Testis (tissue), 3 donors: Measurements from ENCODE around the gene OVOL1. TPM values are rescaled to one million over a fixed set of nuclear protein-coding genes. Genes with fewer than 3 reads are reported as not detected.
A peak's percentile ranks its signal among the peaks of the same experiment; 100 is the strongest.

ENCODE experiments used
- DNase-seq: peaks from one replicate; pipeline ENCODE4 v3.0.0-alpha.2; 2019
- H3K27ac ChIP-seq, 2 donors: fragments of 200-600 bp; sonication (generic); one replicate each; pipeline ENCODE4 v1.5.1; 2019
- H3K27me3 ChIP-seq: fragments of 200-600 bp; sonication (generic); one replicate; pipeline ENCODE4 v1.5.1; 2019
- H3K36me3 ChIP-seq: fragments of 200-600 bp; sonication (generic); one replicate; pipeline ENCODE4 v1.5.1; 2017; ENCODE audit warnings: low read depth; ENCODE audit errors: missing control alignments
- H3K4me1 ChIP-seq: fragments of 200-600 bp; sonication (generic); one replicate; pipeline ENCODE4 v1.5.1; 2019
- H3K4me3 ChIP-seq, 2 donors: fragments of 200-600 bp; sonication (generic); one replicate each; pipeline ENCODE4 v1.5.1; 2017 to 2019
- H3K9me3 ChIP-seq: fragments of 200-600 bp; sonication (generic); one replicate; pipeline ENCODE4 v1.5.1; 2017
- CTCF ChIP-seq, 3 experiments: fragments of 450-650 bp in 2 of 3; fragments of 200-600 bp in 1 of 3; sonication (generic) in 1 of 3; IDR thresholded peaks; one replicate each; pipeline ENCODE4 v1.5.1; 2016 to 2019; ENCODE audit warnings: antibody characterized with exemption in 3 of 3, mild to moderate bottlenecking in 2 of 3, moderate library complexity in 1 of 3
- POLR2A ChIP-seq: fragments of 450-650 bp; IDR thresholded peaks from one replicate; pipeline ENCODE4 v1.6.1; 2017; ENCODE audit warnings: antibody characterized with exemption, mild to moderate bottlenecking, moderate library complexity
- WGBS, 2 donors: methylation state at CpG; one replicate each; pipeline ENCODE4 v1.1.5; 2018; 5-methylcytosine and 5-hydroxymethylcytosine counted together
- intact Hi-C: fragments of 100-400 bp; cut with DNase I; formaldehyde crosslinking; loops from one replicate; pipeline ENCODE4 v1.15.1; 2023; ENCODE audit warnings: low total_unique reads
- polyA plus RNA-seq: library from polyadenylated mRNA; stranded (reverse); fragments of 350-450 nt; fragmentation: Illumina TruSeq; extraction: RNeasy Lipid Tissue Mini Kit (QIAGEN cat#74804); gene quantifications from one replicate; pipeline ENCODE4 v1.2.3, GENCODE V29; 2014; ENCODE audit warnings: low read depth, low replicate concordance; ENCODE audit not compliant: insufficient read depth
- total RNA-seq, 2 donors: library from RNA; depleted of rRNA; stranded (reverse); fragments of >200 nt; gene quantifications; one replicate each; pipeline ENCODE4 v1.2.3, GENCODE V29; 2016

The OVOL1 gene
- total and polyA plus RNA-seq, 3 donors from 2014 or later: 27.6 to 72.4 (median 33.9) TPM

DNA sequence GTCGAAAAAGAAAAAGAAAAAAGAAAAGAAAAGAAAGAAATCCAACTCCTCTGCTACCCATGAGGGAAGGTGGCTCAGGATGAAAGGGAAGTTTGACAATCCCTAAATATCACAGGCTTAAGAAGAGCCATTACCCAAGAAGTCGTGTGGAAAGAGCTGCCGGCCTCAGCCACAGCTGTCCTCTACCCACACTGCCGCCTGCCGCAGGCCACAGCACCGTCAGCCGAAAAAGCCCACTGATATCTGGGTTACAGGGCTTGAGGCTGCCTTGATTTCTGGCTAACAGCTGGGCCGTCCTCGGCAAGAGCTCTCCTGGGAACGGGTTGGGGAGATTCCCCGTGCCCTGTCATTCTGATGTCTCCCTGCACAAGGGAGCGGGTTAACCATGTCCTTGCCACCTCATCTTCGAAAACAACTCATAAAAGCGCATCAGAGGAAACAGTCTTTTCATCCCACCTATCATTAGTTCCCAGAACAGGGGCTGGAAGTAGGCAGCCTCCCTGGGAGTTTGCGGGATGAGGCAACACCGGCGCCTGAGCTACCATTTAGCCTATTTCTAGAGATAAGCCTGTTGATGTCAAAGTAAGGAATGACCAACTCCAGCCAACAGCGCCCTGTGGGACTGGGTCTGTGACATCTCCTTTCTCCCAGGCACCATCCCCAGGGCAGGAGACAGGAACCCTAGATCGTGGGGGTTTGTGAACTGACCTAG is 25.1 kb downstream of the OVOL1 start:
- H3K27ac ChIP-seq: no peak overlapping the region
- no peaks in the 10 kb centered on the region for H3K4me1 ChIP-seq
- no peaks in the 10 kb centered on the region for H3K36me3 ChIP-seq
- no peak for DNase-seq
- H3K4me3 ChIP-seq: no peak overlapping the region
- intact Hi-C loops: no loop called here
- H3K27me3 ChIP-seq: no peaks in the 10 kb centered on the region
- H3K9me3 ChIP-seq: no peaks in the 10 kb centered on the region
- no peak for TF ChIP-seq POLR2A
- no peak for TF ChIP-seq CTCF (IDR thresholded peaks at IDR 0.05)
- WGBS, 2 donors: 58 to 63% methylated on average over 19 of the region's 19 CpGs

- Histone ChIP-seq H3K27me3 (no peaks in the 10 kb centered on the region), H3K9me3 (no peaks in the 10 kb centered on the region), H3K36me3 (no peaks in the 10 kb centered on the region), H3K27ac (no peak overlapping the region), H3K4me1 (peaks cover 7% of the 10 kb centered on the region), H3K4me3 (no peak overlapping the region)
- intact Hi-C loops: no loop called here
- no peak for TF ChIP-seq POLR2A
- no peak for DNase-seq
- 71 to 74% methylated on average over 18 of the region's 18 CpGs for WGBS, 2 donors
Observed at GRCh38 chr11:65814131-65814985, 27.5 kb downstream of the OVOL1 start.

GRCh38 chr11:65814986-65815565 is 28.2 kb downstream of the OVOL1 start:
- Histone ChIP-seq H3K4me3 (no peak overlapping the region), H3K9me3 (no peaks in the 10 kb centered on the region), H3K4me1 (peaks cover 7% of the 10 kb centered on the region), H3K36me3 (no peaks in the 10 kb centered on the region), H3K27ac (no peak overlapping the region), H3K27me3 (no peaks in the 10 kb centered on the region)
- 89 to 94% methylated on average over 16 of the region's 16 CpGs for WGBS, 2 donors
- TF ChIP-seq POLR2A (no peak), CTCF (IDR thresholded peaks at IDR 0.05) (no peak)
- DNase-seq: no peak
- intact Hi-C loops: loop anchor here (5.0 kb wide), 1 partner anchor 103 kb away; the partner anchor contains the start of gene KAT5

GRCh38 chr11:65816696-65817095 is 29.8 kb downstream of the OVOL1 start:
- WGBS, 2 donors: 81 to 89% methylated on average over 3 of the region's 3 CpGs
- peaks cover 7% of the 10 kb centered on the region for H3K4me1 ChIP-seq
- H3K9me3 ChIP-seq: no peaks in the 10 kb centered on the region
- H3K36me3 ChIP-seq: no peaks in the 10 kb centered on the region
- intact Hi-C loops: loop anchor here (5.0 kb wide), 1 partner anchor 104 kb away; the partner anchor contains the start of gene KAT5
- H3K4me3 ChIP-seq: no peak overlapping the region
- no peak for TF ChIP-seq CTCF (IDR thresholded peaks at IDR 0.05)
- TF ChIP-seq POLR2A: no peak
- no peaks in the 10 kb centered on the region for H3K27me3 ChIP-seq
- H3K27ac ChIP-seq: no peak overlapping the region
- no peak for DNase-seq

DNA sequence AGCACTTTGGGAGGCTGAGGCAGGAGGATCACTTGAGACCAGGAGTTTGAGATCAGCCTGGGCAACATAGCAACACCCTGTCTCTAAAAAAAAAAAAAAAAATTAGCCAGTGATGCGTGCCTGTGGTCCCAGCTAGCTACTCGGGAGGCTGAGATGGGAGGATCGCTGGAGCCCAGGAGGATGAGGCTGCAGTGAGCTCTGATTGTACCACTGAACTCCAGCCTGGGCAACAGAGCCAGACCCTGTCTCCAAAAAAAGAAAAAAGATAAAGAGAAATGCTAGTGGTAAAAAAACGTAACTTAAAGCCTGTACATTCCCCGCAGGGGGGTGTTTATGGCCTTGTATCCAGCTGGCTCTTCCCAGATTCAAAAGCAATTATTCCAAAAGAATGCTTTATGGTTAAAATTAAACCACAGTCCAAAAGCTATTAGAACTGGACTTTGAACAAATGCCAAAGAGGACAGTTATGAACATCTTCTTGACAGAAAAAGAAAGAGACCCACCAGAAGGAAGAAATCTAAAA is 30.5 kb downstream of the OVOL1 start:
- 48 to 52% methylated on average over 5 of the region's 5 CpGs for WGBS, 2 donors
- intact Hi-C loops: loop anchor here (5.0 kb wide), 1 partner anchor 105 kb away; the partner anchor contains the start of gene KAT5
- no peaks in the 10 kb centered on the region for H3K9me3 ChIP-seq
- peak overlapping the region; percentile 67 to 76 for H3K4me3 ChIP-seq
- peak overlapping the region; percentile 59 to 82 for H3K27ac ChIP-seq
- no peak for TF ChIP-seq CTCF (IDR thresholded peaks at IDR 0.05)
- no peak for TF ChIP-seq POLR2A
- DNase-seq: no peak
- H3K4me1 ChIP-seq: peaks cover 7% of the 10 kb centered on the region
- H3K36me3 ChIP-seq: no peaks in the 10 kb centered on the region
- H3K27me3 ChIP-seq: no peaks in the 10 kb centered on the region
